ENCODE data around the gene AKR1C2. TPM values are rescaled to one million over a fixed set of nuclear protein-coding genes. Genes with fewer than 3 reads are reported as not detected.
"Not testable (repeated sequence)": the region's sequence is repeated elsewhere in the genome, so short reads cannot be mapped to it uniquely, and the experiment has no call there.

Gene AKR1C2
- total RNA-seq, 1 experiment from 2014 or later, result 1,997 TPM

- DNase-seq, result peak; percentile 52 to 77
- TF ChIP-seq, protein P1, sequence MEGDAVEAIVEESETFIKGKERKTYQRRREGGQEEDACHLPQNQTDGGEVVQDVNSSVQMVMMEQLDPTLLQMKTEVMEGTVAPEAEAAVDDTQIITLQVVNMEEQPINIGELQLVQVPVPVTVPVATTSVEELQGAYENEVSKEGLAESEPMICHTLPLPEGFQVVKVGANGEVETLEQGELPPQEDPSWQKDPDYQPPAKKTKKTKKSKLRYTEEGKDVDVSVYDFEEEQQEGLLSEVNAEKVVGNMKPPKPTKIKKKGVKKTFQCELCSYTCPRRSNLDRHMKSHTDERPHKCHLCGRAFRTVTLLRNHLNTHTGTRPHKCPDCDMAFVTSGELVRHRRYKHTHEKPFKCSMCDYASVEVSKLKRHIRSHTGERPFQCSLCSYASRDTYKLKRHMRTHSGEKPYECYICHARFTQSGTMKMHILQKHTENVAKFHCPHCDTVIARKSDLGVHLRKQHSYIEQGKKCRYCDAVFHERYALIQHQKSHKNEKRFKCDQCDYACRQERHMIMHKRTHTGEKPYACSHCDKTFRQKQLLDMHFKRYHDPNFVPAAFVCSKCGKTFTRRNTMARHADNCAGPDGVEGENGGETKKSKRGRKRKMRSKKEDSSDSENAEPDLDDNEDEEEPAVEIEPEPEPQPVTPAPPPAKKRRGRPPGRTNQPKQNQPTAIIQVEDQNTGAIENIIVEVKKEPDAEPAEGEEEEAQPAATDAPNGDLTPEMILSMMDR (conservative IDR thresholded peaks at IDR 0.05), result no peak
- TF ChIP-seq EZH2 (IDR thresholded peaks at IDR 0.05; ENCODE audit: low read depth), result no peak
- no TSS peak for BruUV-seq (replicated peaks)
- peak overlapping the region; percentile 73 for H3K4me2 ChIP-seq
- CTCF ChIA-PET, result no interaction called here
- peaks cover 3% of the 10 kb centered on the region; the same call in 1 of the 2 replicates for H3K9me3 ChIP-seq (ENCODE audit: insufficient read depth, low read depth)
- POLR2A ChIA-PET (ENCODE audit: unreplicated experiment), result no interaction called here
- peaks cover 67% of the 10 kb centered on the region for H3K79me2 ChIP-seq (ENCODE audit: low read depth)
- no peak overlapping the region for H2AFZ ChIP-seq
- intact Hi-C loops (cut with micrococcal nuclease; ENCODE audit: unreplicated experiment), result loop anchor here (10.0 kb wide), 2 partner anchors 371 to 421 kb away; no protein-coding TSS in a partner anchor
- peaks cover 71% of the 10 kb centered on the region for H3K4me1 ChIP-seq (replicated peaks; ENCODE audit: insufficient read depth)
- peaks cover 27% of the 10 kb centered on the region for H3F3A ChIP-seq (ENCODE audit: insufficient read depth, low read depth)
- no peaks in the 10 kb centered on the region for H4K20me1 ChIP-seq (ENCODE audit: insufficient read depth)
- H3K9me2 ChIP-seq (ENCODE audit: insufficient read depth), result no peaks in the 10 kb centered on the region; the same call in 1 of the 2 replicates
- peaks cover 5% of the 10 kb centered on the region; the same call in 1 of the 2 replicates for H3K36me3 ChIP-seq (ENCODE audit: low read depth)
- H3K4me3 ChIP-seq, result peak overlapping the region; percentile 44
- H3K27me3 ChIP-seq (ENCODE audit: insufficient read depth, low read depth), result no peaks in the 10 kb centered on the region
- H3K27ac ChIP-seq, result peak overlapping the region; percentile 100
Measured at GRCh38 chr10:5013385-5013784, 9.7 kb upstream of the AKR1C2 start.

DNA sequence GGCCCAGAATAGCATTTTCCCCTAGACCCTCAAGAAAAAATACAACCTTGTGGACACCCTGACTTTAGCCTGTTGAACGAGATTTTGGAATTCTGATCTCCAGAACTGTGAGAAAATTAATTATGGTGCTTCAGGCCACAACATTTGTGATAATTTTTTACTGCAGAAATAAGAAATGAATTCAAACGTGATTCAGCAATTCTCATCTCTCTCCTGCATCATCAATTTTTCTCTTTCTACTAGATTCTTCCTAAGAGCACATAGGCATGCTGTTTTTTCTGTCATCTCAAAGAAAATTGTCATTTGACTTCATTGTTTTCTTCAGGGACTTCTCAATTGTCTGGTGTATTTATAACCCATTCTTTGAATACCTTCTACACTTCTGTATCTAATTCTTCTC lies 8.9 kb upstream of the AKR1C2 start:
- no peaks in the 10 kb centered on the region for H3K27me3 ChIP-seq (ENCODE audit: insufficient read depth, low read depth)
- ChIA-PET POLR2A (ENCODE audit: unreplicated experiment) (no interaction called here), CTCF (no interaction called here)
- H2AFZ ChIP-seq, result no peak overlapping the region
- H3F3A ChIP-seq (ENCODE audit: insufficient read depth, low read depth), result peaks cover 24% of the 10 kb centered on the region
- H3K9me3 ChIP-seq (ENCODE audit: insufficient read depth, low read depth), result peaks cover 3% of the 10 kb centered on the region; the same call in 1 of the 2 replicates
- peak overlapping the region; percentile 100 for H3K27ac ChIP-seq
- no peaks in the 10 kb centered on the region; the same call in 1 of the 2 replicates for H3K9me2 ChIP-seq (ENCODE audit: insufficient read depth)
- TF ChIP-seq EZH2 (IDR thresholded peaks at IDR 0.05; ENCODE audit: low read depth), result no peak
- TF ChIP-seq, protein P1 (conservative IDR thresholded peaks at IDR 0.05), result no peak
- DNase-seq, result no peak
- intact Hi-C loops (cut with micrococcal nuclease; ENCODE audit: unreplicated experiment), result loop anchor here (10.0 kb wide), 2 partner anchors 372 to 422 kb away; no protein-coding TSS in a partner anchor
- H3K79me2 ChIP-seq (ENCODE audit: low read depth), result peaks cover 65% of the 10 kb centered on the region
- peaks cover 69% of the 10 kb centered on the region for H3K4me1 ChIP-seq (replicated peaks; ENCODE audit: insufficient read depth)
- no peaks in the 10 kb centered on the region for H4K20me1 ChIP-seq (ENCODE audit: insufficient read depth)
- peaks cover 5% of the 10 kb centered on the region; the same call in 1 of the 2 replicates for H3K36me3 ChIP-seq (ENCODE audit: low read depth)
- H3K4me2 ChIP-seq, result peak overlapping the region; percentile 73
- H3K4me3 ChIP-seq, result peak overlapping the region; percentile 44; the same call in 1 of the 2 replicates
- BruUV-seq (replicated peaks), result no TSS peak

- peak overlapping the region; percentile 100 for H3K27ac ChIP-seq
- POLR2A ChIA-PET (ENCODE audit: unreplicated experiment), result interaction anchor here (0.6 to 0.8 kb wide), 4 partner anchors 68 to 948 kb away, joined by 3 to 6 read pairs (median 4); no protein-coding TSS in a partner anchor
- BruUV-seq (replicated peaks); H3K9me2 ChIP-seq (ENCODE audit: insufficient read depth); H3K27me3 ChIP-seq (ENCODE audit: insufficient read depth, low read depth); CTCF ChIA-PET; DNase-seq; H3K36me3 ChIP-seq (ENCODE audit: low read depth); H4K20me1 ChIP-seq (ENCODE audit: insufficient read depth); H2AFZ ChIP-seq; H3K9me3 ChIP-seq (ENCODE audit: insufficient read depth, low read depth): not testable (repeated sequence)
- H3K4me2 ChIP-seq, result peak overlapping the region; percentile 73
- peaks cover 19% of the 10 kb centered on the region for H3F3A ChIP-seq (ENCODE audit: insufficient read depth, low read depth)
- H3K79me2 ChIP-seq (ENCODE audit: low read depth), result peaks cover 54% of the 10 kb centered on the region
- H3K4me3 ChIP-seq, result peak overlapping the region; percentile 26; the same call in 1 of the 2 replicates
- peaks cover 65% of the 10 kb centered on the region for H3K4me1 ChIP-seq (replicated peaks; ENCODE audit: insufficient read depth)
- intact Hi-C loops (cut with micrococcal nuclease; ENCODE audit: unreplicated experiment), result loop anchor here (10.0 kb wide), 2 partner anchors 373 to 423 kb away; no protein-coding TSS in a partner anchor
Measured at GRCh38 chr10:5011392-5011791, 7.7 kb upstream of the AKR1C2 start.

- H2AFZ ChIP-seq; POLR2A ChIA-PET (ENCODE audit: unreplicated experiment); H4K20me1 ChIP-seq (ENCODE audit: insufficient read depth); DNase-seq; CTCF ChIA-PET; H3K36me3 ChIP-seq (ENCODE audit: low read depth); H3K9me2 ChIP-seq (ENCODE audit: insufficient read depth); H3K9me3 ChIP-seq (ENCODE audit: insufficient read depth, low read depth); H3K27me3 ChIP-seq (ENCODE audit: insufficient read depth, low read depth); H3K4me3 ChIP-seq: not testable (repeated sequence)
- BruUV-seq (replicated peaks), result TSS peak; percentile 78
- peak overlapping the region; percentile 100 for H3K27ac ChIP-seq
- H3K79me2 ChIP-seq (ENCODE audit: low read depth), result peaks cover 52% of the 10 kb centered on the region
- peaks cover 21% of the 10 kb centered on the region for H3F3A ChIP-seq (ENCODE audit: insufficient read depth, low read depth)
- H3K4me1 ChIP-seq (replicated peaks; ENCODE audit: insufficient read depth), result peaks cover 60% of the 10 kb centered on the region
- H3K4me2 ChIP-seq, result peak overlapping the region; percentile 73
- intact Hi-C loops (cut with micrococcal nuclease; ENCODE audit: unreplicated experiment), result loop anchor here (10.0 kb wide), 2 partner anchors 375 to 425 kb away; no protein-coding TSS in a partner anchor
Measured at GRCh38 chr10:5010043-5010442, 6.4 kb upstream of the AKR1C2 start.

GRCh38 chr10:5008857-5009548 lies 5.3 kb upstream of the AKR1C2 start:
- CTCF ChIA-PET, result interaction anchor here (0.6 kb wide), 1 partner anchor 1272 kb away, joined by 6 read pairs; no protein-coding TSS in a partner anchor
- peak overlapping the region; percentile 70 for H3K4me2 ChIP-seq
- POLR2A ChIA-PET (ENCODE audit: unreplicated experiment), result interaction anchor here (0.5 kb wide), 1 partner anchor 805 kb away, joined by 28 read pairs; no protein-coding TSS in a partner anchor
- peak overlapping the region; percentile 97 for H3K27ac ChIP-seq
- peaks cover 21% of the 10 kb centered on the region for H3F3A ChIP-seq (ENCODE audit: insufficient read depth, low read depth)
- H3K9me3 ChIP-seq (ENCODE audit: insufficient read depth, low read depth); H3K9me2 ChIP-seq (ENCODE audit: insufficient read depth); H3K27me3 ChIP-seq (ENCODE audit: insufficient read depth, low read depth); H3K36me3 ChIP-seq (ENCODE audit: low read depth); H4K20me1 ChIP-seq (ENCODE audit: insufficient read depth); H2AFZ ChIP-seq; intact Hi-C loops (cut with micrococcal nuclease; ENCODE audit: unreplicated experiment): not testable (repeated sequence)
- peaks cover 52% of the 10 kb centered on the region for H3K4me1 ChIP-seq (replicated peaks; ENCODE audit: insufficient read depth)
- peaks cover 44% of the 10 kb centered on the region for H3K79me2 ChIP-seq (ENCODE audit: low read depth)
- peak overlapping the region; percentile 24; the same call in 1 of the 2 replicates for H3K4me3 ChIP-seq
- BruUV-seq (replicated peaks), result TSS peak; percentile 0
- DNase-seq, result peak; percentile 66 to 90
